A549 (cell line): ENCODE data around the gene NUDT7. TPM values are rescaled to one million over a fixed set of nuclear protein-coding genes. Genes with fewer than 3 reads are reported as not detected.

Experiments used
- ATAC-seq, 2 experiments: fragments of 200-7000 bp in 1 of 2; fragments of >200 bp in 1 of 2; cut with Nextera tagmentation in 1 of 2; cut with Tn5 transposase in 1 of 2; 3 replicates each; pipeline versions ENCODE4 v1.8.0 to v1.9.1; 2018 to 2020; ENCODE audit warnings: mild to moderate bottlenecking in 1 of 2, moderate library complexity in 1 of 2
- CTCF ChIA-PET: fragments of 300-600 bp; sonication (Branson Sonifier 250); formaldehyde crosslinking; extraction: SDS; loops from one replicate; lab custom pipeline; 2021; ENCODE audit warnings: antibody characterized with exemption, inconsistent platforms; lab: Yijun Ruan, JAX
- POLR2A ChIA-PET: fragments of 350-600 bp; formaldehyde crosslinking; extraction: SDS; loops from one replicate; lab custom pipeline; 2021; ENCODE audit warnings: antibody characterized with exemption, inconsistent platforms; lab: Yijun Ruan, JAX
- DNase-seq, 2 experiments: peaks; one replicate each; pipeline versions ENCODE4 v3.0.0 to v3.0.0-alpha.2; 2011 to 2016; ENCODE audit warnings: low read depth in 1 of 2, low spot score in 1 of 2
- FAIRE-seq: peaks from 2 replicates; lab custom pipeline; 2011; peaks lifted over from hg19 to GRCh38; lab: Jason Lieb, UNC
- H3K27ac ChIP-seq, 2 experiments: fragments of >200 bp; sonication (Bioruptor Twin); formaldehyde crosslinking; 3 replicates each; pipeline ENCODE4 v1.5.1; 2016 to 2017
- H3K4me1 ChIP-seq: fragments of >200 bp; sonication (Bioruptor Twin); formaldehyde crosslinking; 3 replicates; pipeline ENCODE4 v1.6.1; 2016
- H3K4me2 ChIP-seq: fragments of >200 bp; sonication (Bioruptor Twin); formaldehyde crosslinking; 3 replicates; pipeline ENCODE4 v1.6.1; 2016
- H3K4me3 ChIP-seq: fragments of >200 bp; sonication (Bioruptor Twin); formaldehyde crosslinking; 3 replicates; pipeline ENCODE4 v1.5.1; 2016
- H3K9me3 ChIP-seq: fragments of >200 bp; sonication (Bioruptor Twin); formaldehyde crosslinking; 3 replicates; pipeline ENCODE4 v1.6.1; 2016
- CHD2 ChIP-seq: fragments of 150-350 bp; IDR thresholded peaks from 2 replicates; pipeline ENCODE4 v1.6.1; 2014; ENCODE audit warnings: low read length; ENCODE audit not compliant: partially characterized antibody
- EHF ChIP-seq: fragments of 250-450 bp; sonication (Bioruptor Pico); IDR thresholded peaks from 2 replicates; pipeline ENCODE4 v1.5.0; 2020; ENCODE audit warnings: mild to moderate bottlenecking
- FOSB ChIP-seq: fragments of 250-450 bp; sonication (Bioruptor Pico); IDR thresholded peaks from 2 replicates; pipeline ENCODE4 v1.5.0; 2020; ENCODE audit warnings: mild to moderate bottlenecking, moderate library complexity
- GATA3 ChIP-seq: IDR thresholded peaks from 2 replicates; pipeline ENCODE4 v1.6.1; 2012; ENCODE audit warnings: borderline replicate concordance
- HOXB13 ChIP-seq: fragments of 250-450 bp; sonication (Bioruptor Pico); IDR thresholded peaks from 2 replicates; pipeline ENCODE4 v1.5.0; 2020; ENCODE audit warnings: low read depth, mild to moderate bottlenecking, moderate library complexity
- MAFK ChIP-seq: fragments of 450-650 bp; IDR thresholded peaks from 2 replicates; pipeline ENCODE4 v1.6.1; 2014; ENCODE audit not compliant: partially characterized antibody
- MYC ChIP-seq: IDR thresholded peaks from 2 replicates; pipeline ENCODE4 v1.6.1; 2012; ENCODE audit warnings: mild to moderate bottlenecking, inconsistent platforms, low read length, improper control_type of control experiment, borderline replicate concordance
- NFE2L2 ChIP-seq: fragments of 150-350 bp; conservative IDR thresholded peaks from 2 replicates; pipeline ENCODE4 v1.6.1; 2014; ENCODE audit warnings: low read length
- NR3C1 ChIP-seq: fragments of >200 bp; sonication (Bioruptor Twin); formaldehyde crosslinking; IDR thresholded peaks from 3 replicates; pipeline ENCODE4 v1.6.1; 2017
- PHF8 ChIP-seq: fragments of 200-600 bp; sonication (generic); IDR thresholded peaks from 2 replicates; pipeline ENCODE4 v1.6.1; 2016; ENCODE audit warnings: low read depth, mild to moderate bottlenecking, antibody characterized with exemption, moderate library complexity, borderline replicate concordance
- RCOR1 ChIP-seq: fragments of 150-350 bp; IDR thresholded peaks from 2 replicates; pipeline ENCODE4 v1.6.1; 2014; ENCODE audit warnings: antibody characterized with exemption, low read length, low read depth
- RFX5 ChIP-seq: fragments of 450-650 bp; IDR thresholded peaks from 2 replicates; pipeline ENCODE4 v1.7.1; 2014; ENCODE audit warnings: antibody characterized with exemption, mild to moderate bottlenecking, moderate library complexity
- RNF2 ChIP-seq: fragments of 200-600 bp; sonication (generic); IDR thresholded peaks from 2 replicates; pipeline ENCODE4 v1.6.1; 2016; ENCODE audit warnings: low read depth, mild to moderate bottlenecking, antibody characterized with exemption, moderate library complexity, borderline replicate concordance
- TFCP2L1 ChIP-seq: fragments of 250-450 bp; sonication (Bioruptor Pico); IDR thresholded peaks from 2 replicates; pipeline ENCODE4 v1.5.0; 2021; ENCODE audit warnings: mild to moderate bottlenecking
- TP53 ChIP-seq: fragments of 250-450 bp; sonication (Bioruptor Pico); IDR thresholded peaks from 2 replicates; pipeline ENCODE4 v1.5.0; 2021; ENCODE audit warnings: mild to moderate bottlenecking, moderate library complexity
- ZNF302 ChIP-seq: fragments of 250-450 bp; sonication (Bioruptor Pico); IDR thresholded peaks from 2 replicates; pipeline ENCODE4 v1.9.0; 2021; ENCODE audit warnings: inconsistent platforms, mild to moderate bottlenecking, moderate library complexity
- WGBS: methylation state at CpG from one replicate; pipeline ENCODE4 v1.1.6; 2017; ENCODE audit errors: missing lambda C conversion rate; 5-methylcytosine and 5-hydroxymethylcytosine counted together
- polyA plus RNA-seq, 4 experiments: library from polyadenylated mRNA; depleted of rRNA in 3 of 4; stranded (reverse); fragments of >200 nt; fragmentation: RNase III in 1 of 4; extraction: RNeasy Plus Mini Kit Qiagen cat#74134 plus additional on column Dnase treatment in 1 of 4; gene quantifications; 2 replicates in 3 of 4; 3 replicates in 1 of 4; pipeline ENCODE4 v1.2.3, GENCODE V29; 2011 to 2017
- TF ChIP-seq, protein P1 (sequence below): fragments of 250-450 bp; sonication (Bioruptor Pico); IDR thresholded peaks from 2 replicates; pipeline ENCODE4 v1.5.0; 2021; ENCODE audit warnings: mild to moderate bottlenecking, moderate library complexity, borderline replicate concordance
- TF ChIP-seq, protein P2 (sequence below): IDR thresholded peaks from 2 replicates; pipeline ENCODE4 v1.6.1; 2012; ENCODE audit warnings: low read depth, borderline replicate concordance
- TF ChIP-seq, protein P3 (sequence below): fragments of >200 bp; sonication (Bioruptor Twin); formaldehyde crosslinking; IDR thresholded peaks from 2 replicates; pipeline ENCODE4 v1.6.1; 2016
- TF ChIP-seq, protein P4 (sequence below): IDR thresholded peaks from 2 replicates; pipeline ENCODE4 v1.6.1; 2012
- TF ChIP-seq, protein P5 (sequence below): fragments of 250-450 bp; sonication (Bioruptor Pico); IDR thresholded peaks from 2 replicates; pipeline ENCODE4 v1.5.0; 2020; ENCODE audit warnings: low read depth, mild to moderate bottlenecking, moderate library complexity
- TF ChIP-seq, protein P6 (sequence below): fragments of 150-350 bp; IDR thresholded peaks from 2 replicates; pipeline ENCODE4 v1.6.1; 2014; ENCODE audit warnings: low read depth, mild to moderate bottlenecking, low read length
- TF ChIP-seq, protein P7 (sequence below): fragments of 200-600 bp; sonication (generic); IDR thresholded peaks from 2 replicates; pipeline ENCODE4 v1.6.1; 2016; ENCODE audit warnings: antibody characterized with exemption, mild to moderate bottlenecking, moderate library complexity
- TF ChIP-seq, protein P8 (sequence below): IDR thresholded peaks from 2 replicates; pipeline ENCODE4 v1.6.1; 2012

Gene NUDT7
- polyA plus RNA-seq, 2 of the 4 experiments (the other 2 are of a cell fraction), result 6.9 to 19.8 TPM

DNA sequence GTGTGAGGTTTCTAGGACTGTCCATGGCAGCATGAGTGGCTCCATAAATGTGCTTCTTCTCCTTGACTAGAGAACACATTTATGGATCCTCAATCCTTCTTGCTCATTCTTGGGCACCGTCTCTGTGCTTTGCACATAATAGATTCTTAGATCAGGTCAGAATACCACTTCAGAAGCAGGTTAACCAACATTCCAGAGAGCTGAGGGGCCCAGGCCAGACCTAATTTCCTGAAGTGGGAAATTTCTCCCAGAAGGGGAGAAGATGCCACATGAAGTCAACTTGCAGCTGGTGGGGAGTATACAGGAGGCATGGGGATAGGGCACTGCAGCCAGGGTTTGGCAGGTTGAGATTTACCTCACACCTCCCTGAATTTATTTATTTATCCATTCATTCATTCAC lies 41.7 kb downstream of the NUDT7 start:
- no peak for ATAC-seq
- Histone ChIP-seq H3K9me3 (no peaks in the 10 kb centered on the region), H3K4me3 (no peak overlapping the region), H3K4me2 (no peak overlapping the region), H3K4me1 (no peaks in the 10 kb centered on the region), H3K27ac (no peak overlapping the region)
- WGBS, result 64% methylated on average over 1 of the region's 1 CpG
- TF ChIP-seq MAFK (no peak), HOXB13 (CRISPR knock-in tag) (no peak), NR3C1 (no peak), GATA3 (no peak), RFX5 (no peak), RNF2 (no peak), EHF (CRISPR knock-in tag) (no peak), TFCP2L1 (CRISPR knock-in tag) (no peak), FOSB (CRISPR knock-in tag) (no peak), ZNF302 (CRISPR knock-in tag) (no peak)
- TF ChIP-seq, protein P1, sequence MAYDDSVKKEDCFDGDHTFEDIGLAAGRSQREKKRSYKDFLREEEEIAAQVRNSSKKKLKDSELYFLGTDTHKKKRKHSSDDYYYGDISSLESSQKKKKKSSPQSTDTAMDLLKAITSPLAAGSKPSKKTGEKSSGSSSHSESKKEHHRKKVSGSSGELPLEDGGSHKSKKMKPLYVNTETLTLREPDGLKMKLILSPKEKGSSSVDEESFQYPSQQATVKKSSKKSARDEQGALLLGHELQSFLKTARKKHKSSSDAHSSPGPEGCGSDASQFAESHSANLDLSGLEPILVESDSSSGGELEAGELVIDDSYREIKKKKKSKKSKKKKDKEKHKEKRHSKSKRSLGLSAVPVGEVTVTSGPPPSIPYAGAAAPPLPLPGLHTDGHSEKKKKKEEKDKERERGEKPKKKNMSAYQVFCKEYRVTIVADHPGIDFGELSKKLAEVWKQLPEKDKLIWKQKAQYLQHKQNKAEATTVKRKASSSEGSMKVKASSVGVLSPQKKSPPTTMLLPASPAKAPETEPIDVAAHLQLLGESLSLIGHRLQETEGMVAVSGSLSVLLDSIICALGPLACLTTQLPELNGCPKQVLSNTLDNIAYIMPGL (CRISPR knock-in tag), result no peak
- TF ChIP-seq, protein P2, sequence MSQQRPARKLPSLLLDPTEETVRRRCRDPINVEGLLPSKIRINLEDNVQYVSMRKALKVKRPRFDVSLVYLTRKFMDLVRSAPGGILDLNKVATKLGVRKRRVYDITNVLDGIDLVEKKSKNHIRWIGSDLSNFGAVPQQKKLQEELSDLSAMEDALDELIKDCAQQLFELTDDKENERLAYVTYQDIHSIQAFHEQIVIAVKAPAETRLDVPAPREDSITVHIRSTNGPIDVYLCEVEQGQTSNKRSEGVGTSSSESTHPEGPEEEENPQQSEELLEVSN, result no peak
- TF ChIP-seq, protein P3, sequence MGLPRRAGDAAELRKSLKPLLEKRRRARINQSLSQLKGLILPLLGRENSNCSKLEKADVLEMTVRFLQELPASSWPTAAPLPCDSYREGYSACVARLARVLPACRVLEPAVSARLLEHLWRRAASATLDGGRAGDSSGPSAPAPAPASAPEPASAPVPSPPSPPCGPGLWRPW, result no peak
- TF ChIP-seq, protein P4, sequence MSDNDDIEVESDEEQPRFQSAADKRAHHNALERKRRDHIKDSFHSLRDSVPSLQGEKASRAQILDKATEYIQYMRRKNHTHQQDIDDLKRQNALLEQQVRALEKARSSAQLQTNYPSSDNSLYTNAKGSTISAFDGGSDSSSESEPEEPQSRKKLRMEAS, result no peak
- ChIA-PET CTCF (no interaction called here), POLR2A (no interaction called here)
- DNase-seq, result no peak
- no peak for FAIRE-seq

DNA sequence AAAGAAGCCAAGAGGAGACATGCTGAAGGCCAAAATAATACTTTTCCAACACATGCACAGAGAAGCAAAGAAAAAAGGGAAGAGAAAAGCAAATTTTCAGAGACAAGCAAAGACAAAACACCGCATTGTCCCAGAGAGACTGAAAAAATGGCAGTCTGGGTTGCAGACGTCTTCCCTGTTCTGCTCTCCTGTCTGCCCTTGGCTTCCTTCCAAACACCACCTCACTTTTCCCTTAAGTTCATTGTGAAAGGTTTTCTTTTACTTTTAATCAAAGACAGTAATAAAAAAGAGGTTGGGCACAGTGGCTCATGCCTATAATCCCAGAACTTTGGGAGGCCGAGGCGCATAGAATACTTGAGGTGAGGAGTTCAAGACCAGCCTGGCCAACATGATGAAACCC lies 44.9 kb downstream of the NUDT7 start:
- TF ChIP-seq NR3C1, result no peak
- TF ChIP-seq, protein P5, sequence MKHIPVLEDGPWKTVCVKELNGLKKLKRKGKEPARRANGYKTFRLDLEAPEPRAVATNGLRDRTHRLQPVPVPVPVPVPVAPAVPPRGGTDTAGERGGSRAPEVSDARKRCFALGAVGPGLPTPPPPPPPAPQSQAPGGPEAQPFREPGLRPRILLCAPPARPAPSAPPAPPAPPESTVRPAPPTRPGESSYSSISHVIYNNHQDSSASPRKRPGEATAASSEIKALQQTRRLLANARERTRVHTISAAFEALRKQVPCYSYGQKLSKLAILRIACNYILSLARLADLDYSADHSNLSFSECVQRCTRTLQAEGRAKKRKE (CRISPR knock-in tag), result no peak
- no peak for TF ChIP-seq CHD2
- no peak for TF ChIP-seq TP53 (CRISPR knock-in tag)
- Histone ChIP-seq H3K4me1 (no peaks in the 10 kb centered on the region), H3K27ac (no peak overlapping the region), H3K4me3 (no peak overlapping the region), H3K9me3 (no peaks in the 10 kb centered on the region), H3K4me2 (no peak overlapping the region)
- POLR2A ChIA-PET, result no interaction called here
- no peak for DNase-seq
- 47% methylated on average over 4 of the region's 4 CpGs for WGBS
- CTCF ChIA-PET, result interaction anchor here (1.4 kb wide), 1 partner anchor 531 kb away, joined by 3 read pairs; no protein-coding TSS in a partner anchor
- FAIRE-seq, result no peak
- ATAC-seq, result no peak

DNA sequence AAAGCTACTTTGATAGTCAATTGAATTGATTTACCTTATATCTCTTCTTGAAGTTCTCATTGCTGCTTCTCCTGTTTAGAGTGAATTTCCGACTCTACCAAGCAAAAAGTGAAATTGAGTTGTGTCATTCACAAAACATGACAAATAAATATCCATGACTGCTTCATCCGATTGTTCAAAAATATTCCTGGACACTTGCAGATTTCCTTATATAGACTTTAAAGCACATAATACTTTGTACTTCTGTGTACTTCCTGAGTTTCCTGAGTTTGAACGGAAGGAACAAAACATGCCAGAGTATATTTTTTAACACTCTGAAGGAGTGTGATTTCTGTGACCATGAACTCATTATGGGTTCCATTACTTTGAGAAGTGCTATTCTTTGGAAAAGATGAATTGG lies 45.5 kb downstream of the NUDT7 start:
- POLR2A ChIA-PET, result no interaction called here
- H3K4me1 ChIP-seq, result no peaks in the 10 kb centered on the region
- no peak for FAIRE-seq
- TF ChIP-seq, protein P6, sequence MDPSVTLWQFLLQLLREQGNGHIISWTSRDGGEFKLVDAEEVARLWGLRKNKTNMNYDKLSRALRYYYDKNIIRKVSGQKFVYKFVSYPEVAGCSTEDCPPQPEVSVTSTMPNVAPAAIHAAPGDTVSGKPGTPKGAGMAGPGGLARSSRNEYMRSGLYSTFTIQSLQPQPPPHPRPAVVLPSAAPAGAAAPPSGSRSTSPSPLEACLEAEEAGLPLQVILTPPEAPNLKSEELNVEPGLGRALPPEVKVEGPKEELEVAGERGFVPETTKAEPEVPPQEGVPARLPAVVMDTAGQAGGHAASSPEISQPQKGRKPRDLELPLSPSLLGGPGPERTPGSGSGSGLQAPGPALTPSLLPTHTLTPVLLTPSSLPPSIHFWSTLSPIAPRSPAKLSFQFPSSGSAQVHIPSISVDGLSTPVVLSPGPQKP, result no peak
- TF ChIP-seq FOSB (CRISPR knock-in tag) (no peak), NFE2L2 (no peak), TP53 (CRISPR knock-in tag) (no peak), RCOR1 (no peak), MYC (no peak), PHF8 (no peak)
- TF ChIP-seq, protein P7, sequence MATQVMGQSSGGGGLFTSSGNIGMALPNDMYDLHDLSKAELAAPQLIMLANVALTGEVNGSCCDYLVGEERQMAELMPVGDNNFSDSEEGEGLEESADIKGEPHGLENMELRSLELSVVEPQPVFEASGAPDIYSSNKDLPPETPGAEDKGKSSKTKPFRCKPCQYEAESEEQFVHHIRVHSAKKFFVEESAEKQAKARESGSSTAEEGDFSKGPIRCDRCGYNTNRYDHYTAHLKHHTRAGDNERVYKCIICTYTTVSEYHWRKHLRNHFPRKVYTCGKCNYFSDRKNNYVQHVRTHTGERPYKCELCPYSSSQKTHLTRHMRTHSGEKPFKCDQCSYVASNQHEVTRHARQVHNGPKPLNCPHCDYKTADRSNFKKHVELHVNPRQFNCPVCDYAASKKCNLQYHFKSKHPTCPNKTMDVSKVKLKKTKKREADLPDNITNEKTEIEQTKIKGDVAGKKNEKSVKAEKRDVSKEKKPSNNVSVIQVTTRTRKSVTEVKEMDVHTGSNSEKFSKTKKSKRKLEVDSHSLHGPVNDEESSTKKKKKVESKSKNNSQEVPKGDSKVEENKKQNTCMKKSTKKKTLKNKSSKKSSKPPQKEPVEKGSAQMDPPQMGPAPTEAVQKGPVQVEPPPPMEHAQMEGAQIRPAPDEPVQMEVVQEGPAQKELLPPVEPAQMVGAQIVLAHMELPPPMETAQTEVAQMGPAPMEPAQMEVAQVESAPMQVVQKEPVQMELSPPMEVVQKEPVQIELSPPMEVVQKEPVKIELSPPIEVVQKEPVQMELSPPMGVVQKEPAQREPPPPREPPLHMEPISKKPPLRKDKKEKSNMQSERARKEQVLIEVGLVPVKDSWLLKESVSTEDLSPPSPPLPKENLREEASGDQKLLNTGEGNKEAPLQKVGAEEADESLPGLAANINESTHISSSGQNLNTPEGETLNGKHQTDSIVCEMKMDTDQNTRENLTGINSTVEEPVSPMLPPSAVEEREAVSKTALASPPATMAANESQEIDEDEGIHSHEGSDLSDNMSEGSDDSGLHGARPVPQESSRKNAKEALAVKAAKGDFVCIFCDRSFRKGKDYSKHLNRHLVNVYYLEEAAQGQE, result no peak
- TF ChIP-seq, protein P8, sequence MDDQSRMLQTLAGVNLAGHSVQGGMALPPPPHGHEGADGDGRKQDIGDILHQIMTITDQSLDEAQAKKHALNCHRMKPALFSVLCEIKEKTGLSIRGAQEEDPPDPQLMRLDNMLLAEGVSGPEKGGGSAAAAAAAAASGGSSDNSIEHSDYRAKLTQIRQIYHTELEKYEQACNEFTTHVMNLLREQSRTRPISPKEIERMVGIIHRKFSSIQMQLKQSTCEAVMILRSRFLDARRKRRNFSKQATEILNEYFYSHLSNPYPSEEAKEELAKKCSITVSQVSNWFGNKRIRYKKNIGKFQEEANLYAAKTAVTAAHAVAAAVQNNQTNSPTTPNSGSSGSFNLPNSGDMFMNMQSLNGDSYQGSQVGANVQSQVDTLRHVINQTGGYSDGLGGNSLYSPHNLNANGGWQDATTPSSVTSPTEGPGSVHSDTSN, result no peak
- ATAC-seq, result no peak
- WGBS, result 78% methylated on average over 3 of the region's 3 CpGs
- no peaks in the 10 kb centered on the region for H3K9me3 ChIP-seq
- H3K27ac ChIP-seq, result no peak overlapping the region
- DNase-seq, result no peak
- CTCF ChIA-PET, result interaction anchor here (1.4 kb wide), 1 partner anchor 531 kb away, joined by 3 read pairs; no protein-coding TSS in a partner anchor
- no peak overlapping the region for H3K4me2 ChIP-seq
- no peak overlapping the region for H3K4me3 ChIP-seq
